Astrocyte (in vitro differentiated cells and primary cell): ENCODE results near the gene IDUA. TPM values are rescaled to one million over a fixed set of nuclear protein-coding genes. Genes with fewer than 3 reads are reported as not detected.

Source experiments
- DNase-seq: peaks from one replicate; pipeline ENCODE4 v3.0.0-alpha.2; 2010; ENCODE audit warnings: low read depth
- FAIRE-seq: peaks from 2 replicates; lab custom pipeline; 2011; peaks lifted over from hg19 to GRCh38; lab: Jason Lieb, UNC
- H2AFZ ChIP-seq: 2 replicates; pipeline ENCODE4 v1.6.0; 2012; ENCODE audit warnings: low read depth, low read length, inconsistent platforms
- H3K27ac ChIP-seq: 2 replicates; pipeline ENCODE4 v1.5.1; 2011; ENCODE audit warnings: low read depth, low read length, inconsistent platforms
- H3K27me3 ChIP-seq: 2 replicates; pipeline ENCODE4 v1.6.0; 2011; ENCODE audit warnings: low read length, inconsistent platforms; ENCODE audit not compliant: insufficient read depth
- H3K36me3 ChIP-seq: 2 replicates; pipeline ENCODE4 v1.5.1; 2011; ENCODE audit warnings: low read length, inconsistent platforms; ENCODE audit not compliant: insufficient read depth
- H3K4me1 ChIP-seq: 2 replicates; pipeline ENCODE4 v1.5.1; 2011; ENCODE audit warnings: low read length, inconsistent platforms; ENCODE audit not compliant: insufficient read depth
- H3K4me2 ChIP-seq: 2 replicates; pipeline ENCODE4 v1.6.0; 2012; ENCODE audit warnings: low read length, inconsistent platforms
- H3K4me3 ChIP-seq: 2 replicates; pipeline ENCODE4 v1.5.1; 2011; ENCODE audit warnings: low read depth, mild to moderate bottlenecking, low read length, inconsistent platforms; ENCODE audit not compliant: insufficient read depth
- H3K79me2 ChIP-seq: 2 replicates; pipeline ENCODE4 v1.6.0; 2012; ENCODE audit warnings: mild to moderate bottlenecking, low read length, inconsistent platforms; ENCODE audit not compliant: insufficient read depth
- H3K9ac ChIP-seq: 2 replicates; pipeline ENCODE4 v1.6.0; 2012; ENCODE audit warnings: mild to moderate bottlenecking, low read length, inconsistent platforms
- H3K9me3 ChIP-seq: 2 replicates; pipeline ENCODE4 v1.5.1; 2012; ENCODE audit warnings: low read depth, mild to moderate bottlenecking, low read length, inconsistent platforms; ENCODE audit not compliant: insufficient read depth
- H4K20me1 ChIP-seq: 2 replicates; pipeline ENCODE4 v1.6.0; 2012; ENCODE audit warnings: low read length, inconsistent platforms; ENCODE audit not compliant: insufficient read depth
- H3K27ac Mint-ChIP-seq: one replicate; pipeline ENCODE4 v1.8.0; 2021; ENCODE audit warnings: mild to moderate bottlenecking, mixed read lengths; ENCODE audit not compliant: unreplicated experiment
- H3K27me3 Mint-ChIP-seq: one replicate; pipeline ENCODE4 v1.8.0; 2021; ENCODE audit warnings: low read depth, mixed read lengths; ENCODE audit not compliant: unreplicated experiment
- H3K36me3 Mint-ChIP-seq: one replicate; pipeline ENCODE4 v1.8.0; 2021; ENCODE audit warnings: low read depth, mixed read lengths; ENCODE audit not compliant: unreplicated experiment
- H3K4me1 Mint-ChIP-seq: one replicate; pipeline ENCODE4 v1.8.0; 2021; ENCODE audit warnings: low read depth, mixed read lengths; ENCODE audit not compliant: unreplicated experiment
- H3K4me3 Mint-ChIP-seq: one replicate; pipeline ENCODE4 v1.8.0; 2021; ENCODE audit warnings: mild to moderate bottlenecking, moderate library complexity, mixed read lengths; ENCODE audit not compliant: unreplicated experiment
- H3K9me3 Mint-ChIP-seq: one replicate; pipeline ENCODE4 v1.8.0; 2021; ENCODE audit warnings: mild to moderate bottlenecking, mixed read lengths; ENCODE audit not compliant: unreplicated experiment
- CTCF ChIP-seq: IDR thresholded peaks from 2 replicates; pipeline ENCODE4 v1.5.1; 2011; ENCODE audit warnings: low read depth, mild to moderate bottlenecking, inconsistent platforms, low read length, moderate library complexity; ENCODE audit not compliant: insufficient read depth
- EZH2 ChIP-seq: IDR thresholded peaks from 2 replicates; pipeline ENCODE4 v1.6.1; 2012; ENCODE audit warnings: mild to moderate bottlenecking, low read length, inconsistent platforms; ENCODE audit not compliant: insufficient read depth
- total RNA-seq: library from RNA; stranded (reverse); gene quantifications from 2 replicates; pipeline ENCODE4 v1.2.1, GENCODE V29; 2021

IDUA gene
- total RNA-seq, 1 donor from 2014 or later = 20.5 TPM

- FAIRE-seq (no peak), DNase-seq (no peak)
- Mint-ChIP-seq H3K9me3 (peaks cover 8% of the 10 kb centered on the region), H3K27me3 (peaks cover 45% of the 10 kb centered on the region), H3K4me3 (no peak overlapping the region), H3K36me3 (peaks cover 4% of the 10 kb centered on the region), H3K4me1 (peaks cover 2% of the 10 kb centered on the region), H3K27ac (no peak overlapping the region)
- Histone ChIP-seq H3K27ac (no peak overlapping the region), H3K4me3 (no peak overlapping the region), H3K79me2 (no peaks in the 10 kb centered on the region), H3K4me1 (peaks cover 4% of the 10 kb centered on the region), H4K20me1 (no peaks in the 10 kb centered on the region), H2AFZ (no peak overlapping the region), H3K27me3 (peaks cover 33% of the 10 kb centered on the region), H3K9ac (no peak overlapping the region), H3K36me3 (no peaks in the 10 kb centered on the region), H3K9me3 (no peaks in the 10 kb centered on the region), H3K4me2 (no peak overlapping the region)
- TF ChIP-seq CTCF = no peak
- TF ChIP-seq EZH2 = no peak
These were observed 18.0 kb downstream of the IDUA start for GRCh38 chr4:1004557-1005485.

DNA sequence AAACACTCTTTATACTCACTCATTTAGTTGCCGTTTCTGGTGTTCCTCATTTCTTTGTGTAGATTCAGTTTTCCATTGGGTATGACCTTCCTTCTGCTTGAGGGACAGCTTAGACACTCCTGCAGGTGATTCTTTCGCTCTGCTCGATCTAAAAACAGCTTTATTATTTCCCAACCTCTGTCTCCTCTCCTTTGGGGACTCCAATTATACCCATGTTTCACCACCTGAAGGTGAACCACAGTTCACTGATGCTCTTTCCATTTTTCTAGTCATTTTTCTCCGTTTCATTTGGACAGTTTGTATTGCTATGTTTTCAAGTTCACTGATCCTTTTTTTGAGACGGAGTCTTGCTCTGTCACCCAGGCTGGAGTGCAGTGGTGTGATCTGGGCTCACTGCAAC is 20.0 kb downstream of the IDUA start:
- Mint-ChIP-seq H3K27me3 (peaks cover 38% of the 10 kb centered on the region), H3K36me3 (peaks cover 4% of the 10 kb centered on the region), H3K4me3 (no peak overlapping the region), H3K9me3 (peaks cover 8% of the 10 kb centered on the region), H3K4me1 (peaks cover 2% of the 10 kb centered on the region), H3K27ac (no peak overlapping the region)
- peaks cover 25% of the 10 kb centered on the region for H3K27me3 ChIP-seq
- no peak overlapping the region for H3K9ac ChIP-seq
- H3K79me2 ChIP-seq = no peaks in the 10 kb centered on the region
- FAIRE-seq (no peak), DNase-seq (no peak)
- H3K36me3 ChIP-seq = no peaks in the 10 kb centered on the region
- H3K27ac ChIP-seq = no peak overlapping the region
- H3K9me3 ChIP-seq = no peaks in the 10 kb centered on the region
- no peak overlapping the region for H2AFZ ChIP-seq
- H4K20me1 ChIP-seq = no peaks in the 10 kb centered on the region
- H3K4me1 ChIP-seq = peaks cover 15% of the 10 kb centered on the region
- H3K4me3 ChIP-seq = no peak overlapping the region
- TF ChIP-seq CTCF (no peak), EZH2 (no peak)
- H3K4me2 ChIP-seq = no peak overlapping the region
